ENCODE data around the gene ERCC1.

DNA sequence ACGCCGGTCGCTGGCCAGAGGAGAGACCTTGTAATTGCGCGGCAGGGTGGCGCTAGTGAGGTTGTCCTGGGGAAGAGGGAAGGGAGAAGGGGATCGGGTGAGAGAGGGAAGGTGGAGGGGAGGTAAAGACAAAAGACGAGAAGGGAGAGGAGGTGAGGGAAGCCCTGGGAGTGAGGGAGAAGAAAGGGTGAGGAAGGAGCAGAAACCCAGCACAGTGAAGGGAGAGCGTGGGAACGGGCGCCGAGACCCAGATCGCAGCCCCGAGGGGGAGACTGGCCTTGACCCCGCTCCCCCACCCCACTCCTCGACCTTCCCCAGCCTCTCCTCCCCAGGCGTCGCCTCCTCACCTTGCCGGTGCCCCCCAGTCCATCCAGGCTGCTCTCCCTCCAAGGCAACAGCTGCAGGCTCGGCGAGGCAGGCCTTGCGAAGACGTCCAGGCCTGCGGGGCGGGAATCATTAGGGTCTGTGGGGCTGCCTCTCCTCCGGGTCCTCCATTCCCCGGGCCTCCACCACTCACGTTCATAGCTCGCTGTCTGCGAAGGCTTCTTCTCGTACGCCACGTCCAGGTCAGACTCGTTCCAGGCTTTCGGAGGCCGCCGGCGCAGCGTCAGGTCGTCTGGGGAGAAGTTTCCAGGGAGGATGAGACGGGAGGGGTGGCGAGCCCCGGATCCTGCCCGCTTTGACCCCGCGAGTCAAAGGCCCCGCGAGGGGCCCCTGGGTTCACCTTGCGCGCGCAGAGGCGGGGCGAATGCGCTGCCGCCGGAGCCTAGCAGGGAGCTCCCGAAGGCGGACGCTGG lies 27.7 kb downstream of the ERCC1 start:
- TF ChIP-seq EZH2 (IDR thresholded peaks at IDR 0.05; ENCODE audit: insufficient read depth, low read length) = no peak
- TF ChIP-seq, protein P1, sequence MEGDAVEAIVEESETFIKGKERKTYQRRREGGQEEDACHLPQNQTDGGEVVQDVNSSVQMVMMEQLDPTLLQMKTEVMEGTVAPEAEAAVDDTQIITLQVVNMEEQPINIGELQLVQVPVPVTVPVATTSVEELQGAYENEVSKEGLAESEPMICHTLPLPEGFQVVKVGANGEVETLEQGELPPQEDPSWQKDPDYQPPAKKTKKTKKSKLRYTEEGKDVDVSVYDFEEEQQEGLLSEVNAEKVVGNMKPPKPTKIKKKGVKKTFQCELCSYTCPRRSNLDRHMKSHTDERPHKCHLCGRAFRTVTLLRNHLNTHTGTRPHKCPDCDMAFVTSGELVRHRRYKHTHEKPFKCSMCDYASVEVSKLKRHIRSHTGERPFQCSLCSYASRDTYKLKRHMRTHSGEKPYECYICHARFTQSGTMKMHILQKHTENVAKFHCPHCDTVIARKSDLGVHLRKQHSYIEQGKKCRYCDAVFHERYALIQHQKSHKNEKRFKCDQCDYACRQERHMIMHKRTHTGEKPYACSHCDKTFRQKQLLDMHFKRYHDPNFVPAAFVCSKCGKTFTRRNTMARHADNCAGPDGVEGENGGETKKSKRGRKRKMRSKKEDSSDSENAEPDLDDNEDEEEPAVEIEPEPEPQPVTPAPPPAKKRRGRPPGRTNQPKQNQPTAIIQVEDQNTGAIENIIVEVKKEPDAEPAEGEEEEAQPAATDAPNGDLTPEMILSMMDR (IDR thresholded peaks at IDR 0.05; ENCODE audit: insufficient read depth, low read depth, low read length) = no peak
